Activated B cell treated with CpG ODN at 0.5 μM for 24 hours (primary cell): ENCODE results near the gene PHACTR1. TPM values are rescaled to one million over a fixed set of nuclear protein-coding genes. Genes with fewer than 3 reads are reported as not detected.
"Not testable (repeated sequence)": the region's sequence is repeated elsewhere in the genome, so short reads cannot be mapped to it uniquely, and the experiment has no call there.

Source experiments
- ATAC-seq: fragments of 200-7000 bp; cut with Tn5 transposase; one replicate; pipeline ENCODE4 v1.10.0; 2021; ENCODE audit warnings: low read depth, mild to moderate bottlenecking, moderate library complexity
- CTCF ChIA-PET: fragments of 350-600 bp; sonication (Branson Sonifier 250); formaldehyde crosslinking; loops from one replicate; lab custom pipeline; 2021; ENCODE audit warnings: antibody characterized with exemption; lab: Charles Lee
- POLR2A ChIA-PET: fragments of 350-600 bp; sonication (Branson Sonifier 250); formaldehyde crosslinking; loops from one replicate; lab custom pipeline; 2021; ENCODE audit warnings: antibody characterized with exemption; lab: Charles Lee
- DNase-seq: peaks from one replicate; pipeline ENCODE4 v3.0.0; 2022
- H3K27ac Mint-ChIP-seq: one replicate; pipeline ENCODE4 v1.8.0; 2020; ENCODE audit warnings: mixed read lengths
- H3K27me3 Mint-ChIP-seq: one replicate; pipeline ENCODE4 v1.8.0; 2021; ENCODE audit warnings: mixed read lengths
- H3K36me3 Mint-ChIP-seq: one replicate; pipeline ENCODE4 v1.8.0; 2021; ENCODE audit warnings: low read depth, mixed read lengths
- H3K4me1 Mint-ChIP-seq: one replicate; pipeline ENCODE4 v1.8.0; 2021; ENCODE audit warnings: mixed read lengths
- H3K4me3 Mint-ChIP-seq: one replicate; pipeline ENCODE4 v1.8.0; 2020; ENCODE audit warnings: mild to moderate bottlenecking, mixed read lengths
- H3K9me3 Mint-ChIP-seq: one replicate; pipeline ENCODE4 v1.8.0; 2020; ENCODE audit warnings: mixed read lengths
- intact Hi-C: fragments of 100-400 bp; cut with micrococcal nuclease; formaldehyde crosslinking; loops from one replicate; pipeline ENCODE4 v1.15.1; 2024
- total RNA-seq: library from RNA; stranded (reverse); gene quantifications from 2 replicates; pipeline ENCODE4 v1.2.3, GENCODE V29; 2022
- TF ChIP-seq, protein P1 (sequence below): fragments of 200-600 bp; IDR thresholded peaks from one replicate; pipeline ENCODE4 v1.8.0; 2022; ENCODE audit warnings: antibody characterized with exemption, mild to moderate bottlenecking

The PHACTR1 gene
- total RNA-seq, 1 donor from 2014 or later, result 115 TPM

DNA sequence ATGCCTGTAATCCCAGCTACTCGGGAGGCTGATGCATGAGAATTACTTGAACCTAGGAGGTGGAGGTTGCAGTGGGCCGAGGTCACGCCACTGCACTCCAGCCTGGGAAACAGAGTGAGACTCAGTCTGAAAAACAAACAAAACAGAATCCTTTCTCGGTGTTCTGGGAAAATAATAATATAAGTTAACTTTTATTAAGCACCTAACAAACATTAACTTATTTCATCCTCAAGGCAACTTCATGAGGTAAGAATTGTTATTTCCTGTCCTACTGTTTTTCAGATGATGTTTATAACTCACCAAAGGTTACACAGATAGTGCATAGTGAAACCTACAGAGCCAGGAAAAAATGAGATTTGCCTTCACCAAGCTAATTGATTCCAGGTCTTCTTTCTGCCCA is 221.4 kb downstream of the PHACTR1 start:
- POLR2A ChIA-PET, result no interaction called here

DNA sequence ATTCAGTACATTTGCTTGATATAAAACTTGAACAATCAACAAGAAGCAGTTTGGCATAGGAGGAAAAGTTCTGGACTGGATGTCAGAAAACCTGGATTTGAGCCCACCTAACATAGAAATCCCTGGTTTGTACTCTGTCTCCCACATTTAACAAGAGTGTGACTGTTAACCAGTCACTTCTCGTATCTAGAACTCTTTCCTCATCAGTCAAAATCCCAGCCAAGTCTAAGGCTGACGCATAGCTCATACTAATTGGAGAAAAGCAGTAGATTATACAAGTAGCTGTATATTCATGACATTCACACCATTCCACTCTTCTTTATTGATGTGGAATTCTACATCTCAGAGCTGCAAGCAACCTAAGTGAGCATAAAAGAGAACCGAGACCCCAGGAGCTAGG is 222.7 kb downstream of the PHACTR1 start:
- Mint-ChIP-seq H3K27me3 (peaks cover 9% of the 10 kb centered on the region), H3K36me3 (no peaks in the 10 kb centered on the region), H3K27ac (no peak overlapping the region), H3K9me3 (no peaks in the 10 kb centered on the region), H3K4me3 (no peak overlapping the region), H3K4me1 (peaks cover 2% of the 10 kb centered on the region)
- TF ChIP-seq, protein P1, sequence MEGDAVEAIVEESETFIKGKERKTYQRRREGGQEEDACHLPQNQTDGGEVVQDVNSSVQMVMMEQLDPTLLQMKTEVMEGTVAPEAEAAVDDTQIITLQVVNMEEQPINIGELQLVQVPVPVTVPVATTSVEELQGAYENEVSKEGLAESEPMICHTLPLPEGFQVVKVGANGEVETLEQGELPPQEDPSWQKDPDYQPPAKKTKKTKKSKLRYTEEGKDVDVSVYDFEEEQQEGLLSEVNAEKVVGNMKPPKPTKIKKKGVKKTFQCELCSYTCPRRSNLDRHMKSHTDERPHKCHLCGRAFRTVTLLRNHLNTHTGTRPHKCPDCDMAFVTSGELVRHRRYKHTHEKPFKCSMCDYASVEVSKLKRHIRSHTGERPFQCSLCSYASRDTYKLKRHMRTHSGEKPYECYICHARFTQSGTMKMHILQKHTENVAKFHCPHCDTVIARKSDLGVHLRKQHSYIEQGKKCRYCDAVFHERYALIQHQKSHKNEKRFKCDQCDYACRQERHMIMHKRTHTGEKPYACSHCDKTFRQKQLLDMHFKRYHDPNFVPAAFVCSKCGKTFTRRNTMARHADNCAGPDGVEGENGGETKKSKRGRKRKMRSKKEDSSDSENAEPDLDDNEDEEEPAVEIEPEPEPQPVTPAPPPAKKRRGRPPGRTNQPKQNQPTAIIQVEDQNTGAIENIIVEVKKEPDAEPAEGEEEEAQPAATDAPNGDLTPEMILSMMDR, result no peak
- DNase-seq, result no peak
- ChIA-PET POLR2A (no interaction called here), CTCF (interaction anchor here (1.5 kb wide), 1 partner anchor 46 kb away, joined by 3 read pairs; no protein-coding TSS in a partner anchor)
- no peak for ATAC-seq
- intact Hi-C loops, result no loop called here

More for the DNA sequence above, 221.4 kb downstream of the PHACTR1 start:
- CTCF ChIA-PET, result no interaction called here
- no peak for DNase-seq
- Mint-ChIP-seq H3K36me3 (no peaks in the 10 kb centered on the region), H3K27me3 (peaks cover 9% of the 10 kb centered on the region), H3K4me1 (peaks cover 2% of the 10 kb centered on the region), H3K27ac (no peak overlapping the region), H3K9me3 (no peaks in the 10 kb centered on the region), H3K4me3 (no peak overlapping the region)
- ATAC-seq, result no peak
- TF ChIP-seq, protein P1, result no peak
- intact Hi-C loops, result no loop called here

DNA sequence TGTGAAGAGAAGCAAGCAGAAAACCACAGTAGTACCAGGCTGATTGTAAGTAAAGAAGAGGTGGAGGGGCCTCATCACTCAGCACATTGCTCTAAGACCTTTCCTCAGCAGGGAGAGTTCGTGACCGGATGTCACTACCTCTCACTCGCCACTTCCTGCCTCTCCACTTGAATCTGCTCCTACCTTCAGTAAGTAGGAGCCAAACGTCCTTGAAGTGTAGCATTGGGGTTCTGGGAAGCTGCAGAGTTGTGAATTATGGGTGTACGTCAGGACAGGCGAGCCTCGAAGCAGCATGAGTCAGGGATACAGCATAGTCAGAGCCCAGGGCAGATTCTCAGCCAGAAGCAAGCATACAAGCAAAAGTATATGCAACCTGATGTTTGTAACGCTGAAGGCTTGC is 224.9 kb downstream of the PHACTR1 start:
- H3K36me3 Mint-ChIP-seq, result no peaks in the 10 kb centered on the region
- DNase-seq (no peak), ATAC-seq (no peak)
- H3K9me3 Mint-ChIP-seq, result no peaks in the 10 kb centered on the region
- peaks cover 9% of the 10 kb centered on the region for H3K27me3 Mint-ChIP-seq
- no peak overlapping the region for H3K27ac Mint-ChIP-seq
- ChIA-PET CTCF (no interaction called here), POLR2A (no interaction called here)
- TF ChIP-seq, protein P1, result no peak
- H3K4me1 Mint-ChIP-seq, result peaks cover 9% of the 10 kb centered on the region
- intact Hi-C loops, result no loop called here
- no peak overlapping the region for H3K4me3 Mint-ChIP-seq

DNA sequence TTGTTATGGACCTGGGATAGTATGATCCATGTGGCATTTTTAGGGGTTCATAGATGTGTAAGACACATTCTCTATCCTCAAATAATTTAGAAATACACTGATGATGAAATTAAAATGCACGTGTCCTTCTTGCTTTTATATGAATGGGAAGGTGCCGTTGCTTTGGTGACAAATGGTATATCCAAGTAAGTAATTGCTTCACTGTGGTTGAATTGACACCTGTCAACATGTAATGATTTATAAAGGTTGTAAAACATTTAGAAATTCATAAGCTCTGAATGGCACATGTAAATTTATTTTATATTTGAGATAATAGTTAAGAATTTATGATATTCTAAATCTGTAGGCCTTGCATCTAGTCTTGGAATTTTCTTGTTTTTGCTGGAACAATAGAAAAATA is 227.0 kb downstream of the PHACTR1 start:
- Mint-ChIP-seq H3K36me3 (no peaks in the 10 kb centered on the region), H3K27ac (no peak overlapping the region), H3K9me3 (no peaks in the 10 kb centered on the region), H3K27me3 (peaks cover 9% of the 10 kb centered on the region), H3K4me3 (no peak overlapping the region), H3K4me1 (peaks cover 9% of the 10 kb centered on the region)
- no peak for ATAC-seq
- TF ChIP-seq, protein P1, result no peak
- ChIA-PET POLR2A (no interaction called here), CTCF (no interaction called here)
- DNase-seq, result no peak
- intact Hi-C loops, result no loop called here

DNA sequence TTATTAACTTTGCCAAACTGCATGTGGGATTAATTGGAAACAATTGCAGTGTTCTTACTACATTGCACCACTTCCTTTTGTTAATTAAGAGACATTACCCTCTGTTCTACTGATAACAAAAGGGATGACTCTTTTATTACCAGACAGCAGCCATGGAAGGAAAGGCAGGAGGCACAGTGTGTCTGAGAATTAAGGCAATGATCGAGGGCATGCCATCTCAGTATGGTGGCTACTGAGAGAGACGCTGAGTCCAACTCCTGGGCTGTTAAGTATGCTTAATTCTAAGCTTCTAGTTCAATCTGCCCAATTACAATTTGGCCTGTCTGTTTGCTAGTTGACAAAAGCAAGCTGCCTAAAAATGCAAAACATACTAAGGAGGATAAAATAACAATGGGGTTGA is 227.4 kb downstream of the PHACTR1 start:
- intact Hi-C loops, result no loop called here
- no peak for ATAC-seq
- TF ChIP-seq, protein P1, result no peak
- no peak for DNase-seq
- Mint-ChIP-seq H3K4me1 (peaks cover 9% of the 10 kb centered on the region), H3K9me3 (no peaks in the 10 kb centered on the region), H3K36me3 (no peaks in the 10 kb centered on the region), H3K27me3 (peaks cover 9% of the 10 kb centered on the region), H3K4me3 (no peak overlapping the region), H3K27ac (no peak overlapping the region)
- ChIA-PET POLR2A (no interaction called here), CTCF (no interaction called here)

DNA sequence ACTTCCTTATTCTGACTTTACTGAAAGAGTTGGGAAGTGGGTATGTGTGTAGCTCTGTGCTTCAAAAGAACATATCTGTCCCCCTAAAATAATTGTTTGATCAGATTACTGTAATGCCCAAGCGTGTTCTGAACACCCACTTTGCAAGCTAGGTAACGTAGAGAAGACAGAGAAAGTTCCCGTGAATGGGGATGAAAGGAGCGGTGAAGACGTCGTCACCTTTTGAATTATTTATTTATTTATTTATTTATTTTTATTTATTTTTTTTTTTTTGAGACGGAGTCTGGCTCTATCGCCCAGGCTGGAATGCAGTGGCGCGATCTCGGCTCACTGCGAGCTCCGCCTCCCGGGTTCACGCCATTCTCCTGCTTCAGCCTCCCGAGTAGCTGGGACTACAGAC is 228.0 kb downstream of the PHACTR1 start:
- H3K9me3 Mint-ChIP-seq, POLR2A ChIA-PET, H3K4me3 Mint-ChIP-seq, H3K4me1 Mint-ChIP-seq, H3K36me3 Mint-ChIP-seq, H3K27me3 Mint-ChIP-seq, ATAC-seq, CTCF ChIA-PET, intact Hi-C loops, DNase-seq, H3K27ac Mint-ChIP-seq: not testable (repeated sequence)
